Measurements from ENCODE around the gene NOTCH1. TPM values are rescaled to one million over a fixed set of nuclear protein-coding genes. Genes with fewer than 3 reads are reported as not detected.

Gene NOTCH1
- total and polyA plus RNA-seq, 2 of the 13 experiments (the other 11 are each of a cell fraction or from before 2014, with no cell fraction given), result 0.09 to 0.35 TPM

- FAIRE-seq (no peak), ATAC-seq (no peak), DNase-seq (ENCODE audit: low spot score) (no peak)
- ChIA-PET CTCF (ENCODE audit: low intra/inter-chr PET ratio, low total read pairs) (no interaction called here), POLR2A (no interaction called here)
- Histone ChIP-seq H2AFZ (ENCODE audit: low read length) (no peak overlapping the region), H3K36me3 (replicated peaks in 1 of 2; ENCODE audit: control insufficient read depth in 1 of 2, insufficient read depth in 2 of 2, low read length in 2 of 2) (no peaks in the 10 kb centered on the region), H3K9ac (ENCODE audit: insufficient read depth, low read depth, low read length) (no peak overlapping the region), H3K4me3 (replicated peaks in 1 of 3; ENCODE audit: insufficient read depth in 1 of 3, low read depth in 2 of 3, low read length in 3 of 3) (no peak overlapping the region), H3K4me2 (ENCODE audit: low read depth, low read length) (no peak overlapping the region), H4K20me1 (ENCODE audit: insufficient read depth, low read length) (no peaks in the 10 kb centered on the region), H3K27ac (ENCODE audit: extremely low read length, insufficient read depth, low read length) (no peak overlapping the region), H3K79me2 (ENCODE audit: insufficient read depth, low read length) (no peaks in the 10 kb centered on the region), H3K27me3 (ENCODE audit: control insufficient read depth in 1 of 2, insufficient read depth in 2 of 2, low read length in 2 of 2) (peaks cover 16 to 76% of the 10 kb centered on the region in 2 experiments), H3K4me1 (ENCODE audit: insufficient read depth, low read length) (peaks cover 50% of the 10 kb centered on the region), H3K9me3 (ENCODE audit: low read length) (no peaks in the 10 kb centered on the region)
- in situ Hi-C loops (cut with HindIII; ENCODE audit: extremely low pct_ligation_motif_present, low pct_unique_long_range_greater_than_20kb), result no loop called here
- no TSS peak for BruUV-seq (replicated peaks)
- intact Hi-C loops (cut with micrococcal nuclease; ENCODE audit: unreplicated experiment), result no loop called here
- TF ChIP-seq ZFP62 (CRISPR knock-in tag; IDR thresholded peaks at IDR 0.05) (no peak), PAF1 (CRISPR knock-in tag; IDR thresholded peaks at IDR 0.05) (no peak), MEF2D (CRISPR knock-in tag; IDR thresholded peaks at IDR 0.05) (no peak), ZNF563 (CRISPR knock-in tag; IDR thresholded peaks at IDR 0.05) (no peak)
- 15% methylated on average over 13 of the region's 19 CpGs for WGBS (ENCODE audit: low lambda C conversion rate)
Measured at GRCh38 chr9:136570916-136571315, 25.1 kb upstream of the NOTCH1 start.

- ATAC-seq, result no peak
- TF ChIP-seq HOXA3 (CRISPR knock-in tag; IDR thresholded peaks at IDR 0.05), result no peak
- no peak for TF ChIP-seq KMT2B (CRISPR knock-in tag; IDR thresholded peaks at IDR 0.05)
- no peak for TF ChIP-seq MTA3 (CRISPR knock-in tag; IDR thresholded peaks at IDR 0.05)
- no peak for TF ChIP-seq MBNL3 (CRISPR knock-in tag; conservative IDR thresholded peaks at IDR 0.05)
- TF ChIP-seq HINFP (CRISPR knock-in tag; IDR thresholded peaks at IDR 0.05; ENCODE audit: low read depth), result no peak
- no peak for TF ChIP-seq EED (CRISPR knock-in tag; IDR thresholded peaks at IDR 0.05)
- no peak for TF ChIP-seq ZNF782 (CRISPR knock-in tag; IDR thresholded peaks at IDR 0.05; ENCODE audit: borderline replicate concordance)
- no peak for TF ChIP-seq HMGXB4 (CRISPR knock-in tag; IDR thresholded peaks at IDR 0.05; ENCODE audit: borderline replicate concordance in 1 of 2, low read depth in 1 of 2)
- no peak for TF ChIP-seq KDM2A (CRISPR knock-in tag; IDR thresholded peaks at IDR 0.05; ENCODE audit: borderline replicate concordance, low read depth)
- no peak for TF ChIP-seq ZFP91 (CRISPR knock-in tag; IDR thresholded peaks at IDR 0.05; ENCODE audit: borderline replicate concordance)
Measured at GRCh38 chr9:136570191-136570845, 24.5 kb upstream of the NOTCH1 start.

More at GRCh38 chr9:136570191-136570845, 24.5 kb upstream of the NOTCH1 start:
- in situ Hi-C loops (cut with HindIII; ENCODE audit: extremely low pct_ligation_motif_present, low pct_unique_long_range_greater_than_20kb) (no loop called here), intact Hi-C loops (cut with micrococcal nuclease; ENCODE audit: unreplicated experiment) (no loop called here)
- Histone ChIP-seq H3K27me3 (ENCODE audit: control insufficient read depth in 1 of 2, insufficient read depth in 2 of 2, low read length in 2 of 2) (peaks cover 14 to 77% of the 10 kb centered on the region in 2 experiments), H3K4me1 (ENCODE audit: insufficient read depth, low read length) (peaks cover 50% of the 10 kb centered on the region), H3K79me2 (ENCODE audit: insufficient read depth, low read length) (no peaks in the 10 kb centered on the region), H2AFZ (ENCODE audit: low read length) (no peak overlapping the region), H3K9me3 (ENCODE audit: low read length) (no peaks in the 10 kb centered on the region), H4K20me1 (ENCODE audit: insufficient read depth, low read length) (no peaks in the 10 kb centered on the region), H3K36me3 (replicated peaks in 1 of 2; ENCODE audit: control insufficient read depth in 1 of 2, insufficient read depth in 2 of 2, low read length in 2 of 2) (no peaks in the 10 kb centered on the region), H3K4me2 (ENCODE audit: low read depth, low read length) (no peak overlapping the region), H3K4me3 (replicated peaks in 1 of 3; ENCODE audit: insufficient read depth in 1 of 3, low read depth in 2 of 3, low read length in 3 of 3) (no peak overlapping the region), H3K9ac (ENCODE audit: insufficient read depth, low read depth, low read length) (no peak overlapping the region), H3K27ac (ENCODE audit: extremely low read length, insufficient read depth, low read length) (no peak overlapping the region)
- POLR2A ChIA-PET, result no interaction called here
- CTCF ChIA-PET (ENCODE audit: low intra/inter-chr PET ratio, low total read pairs), result no interaction called here
- BruUV-seq (replicated peaks), result no TSS peak
- WGBS (ENCODE audit: low lambda C conversion rate), result 36% methylated on average over 8 of the region's 18 CpGs
- DNase-seq (ENCODE audit: low spot score) (no peak), FAIRE-seq (no peak)
